ENCODE data around the gene UCP3. TPM values are rescaled to one million over a fixed set of nuclear protein-coding genes. Genes with fewer than 3 reads are reported as not detected.

Gene UCP3
- total RNA-seq, 2 experiments from 2014 or later = 3.3 to 5.2 TPM

GRCh38 chr11:73975479-73975757, 33.5 kb downstream of the UCP3 start:
- ATAC-seq (no peak), DNase-seq (no peak)
- Mint-ChIP-seq H3K9me3 (ENCODE audit: low read depth) (no peaks in the 10 kb centered on the region), H3K4me1 (peaks cover 79% of the 10 kb centered on the region), H3K27ac (peak overlapping the region; percentile 18), H3K36me3 (peaks cover 61% of the 10 kb centered on the region), H3K4me3 (no peak overlapping the region), H3K27me3 (no peaks in the 10 kb centered on the region)
- CTCF ChIA-PET = interaction anchor here (0.8 to 1.1 kb wide), 2 partner anchors 11 to 22 kb away, joined by 3 read pairs; no protein-coding TSS in a partner anchor

- peaks cover 79% of the 10 kb centered on the region for H3K4me1 Mint-ChIP-seq
- H3K27ac Mint-ChIP-seq = peak overlapping the region; percentile 82
- ATAC-seq (no peak), DNase-seq (no peak)
- H3K4me3 Mint-ChIP-seq = peak overlapping the region; percentile 14
- H3K9me3 Mint-ChIP-seq (ENCODE audit: low read depth) = no peaks in the 10 kb centered on the region
- H3K27me3 Mint-ChIP-seq = no peaks in the 10 kb centered on the region
- peaks cover 57% of the 10 kb centered on the region for H3K36me3 Mint-ChIP-seq
- CTCF ChIA-PET = interaction anchor here (0.6 to 1.5 kb wide), 5 partner anchors 7 to 57 kb away, joined by 3 to 4 read pairs (median 3); partner anchors contain the start of gene UCP2
Observed at GRCh38 chr11:73974604-73975478, 34.0 kb downstream of the UCP3 start.

DNA sequence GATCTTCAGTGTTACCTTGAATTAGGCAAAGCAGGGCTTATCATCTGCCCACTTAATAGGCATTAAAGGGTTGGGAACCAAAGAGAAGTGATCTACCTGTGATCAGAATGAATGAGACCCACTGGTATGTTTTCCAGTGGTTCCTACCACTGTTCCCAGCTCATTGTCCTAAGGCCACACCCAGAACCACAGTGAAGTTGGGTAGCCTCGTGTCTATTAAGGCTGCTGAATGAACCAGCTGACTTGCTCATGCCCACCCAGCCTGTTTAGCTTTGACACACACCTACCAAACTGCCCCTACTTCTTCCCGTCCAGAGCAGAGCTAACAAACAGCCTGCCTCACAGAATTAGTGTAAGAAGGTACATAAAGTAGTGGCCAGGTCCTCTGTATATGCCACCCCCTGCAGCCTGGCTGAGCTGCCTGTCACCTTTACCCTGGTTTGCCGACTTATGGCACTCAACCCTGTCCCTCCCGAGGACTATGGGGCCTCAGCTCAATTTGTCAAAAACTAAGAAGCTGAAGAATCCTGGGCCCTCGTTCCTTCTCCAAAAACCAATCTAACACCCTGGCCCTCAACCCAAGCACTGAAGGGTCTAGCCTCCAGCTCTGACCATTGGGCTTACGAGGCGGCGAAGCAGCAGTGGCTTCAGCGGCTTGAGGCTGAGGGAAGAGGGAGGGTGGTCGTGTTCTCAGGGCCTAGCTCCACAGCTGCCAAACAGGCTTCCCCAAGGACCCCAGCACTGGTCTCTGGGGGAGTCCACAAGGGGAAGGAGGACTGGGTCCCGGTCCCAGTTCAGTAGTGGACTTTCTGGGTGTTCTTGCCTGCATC, 36.0 kb downstream of the UCP3 start:
- CTCF ChIA-PET = interaction anchor here (0.6 to 2.0 kb wide), 4 partner anchors 9 to 1354 kb away, joined by 3 to 6 read pairs (median 5); no protein-coding TSS in a partner anchor

GRCh38 chr11:73972187-73972586, 36.7 kb downstream of the UCP3 start:
- Mint-ChIP-seq H3K4me3 (no peak overlapping the region), H3K9me3 (ENCODE audit: low read depth) (no peaks in the 10 kb centered on the region), H3K27ac (peak overlapping the region; percentile 45), H3K36me3 (peaks cover 33% of the 10 kb centered on the region), H3K27me3 (no peaks in the 10 kb centered on the region), H3K4me1 (peaks cover 66% of the 10 kb centered on the region)
- CTCF ChIA-PET = interaction anchor here (1.4 to 2.0 kb wide), 2 partner anchors 9 to 33 kb away, joined by 6 read pairs; no protein-coding TSS in a partner anchor
- ATAC-seq = no peak
- no peak for DNase-seq

More for the DNA sequence above, 36.0 kb downstream of the UCP3 start:
- peaks cover 39% of the 10 kb centered on the region for H3K36me3 Mint-ChIP-seq
- peaks cover 71% of the 10 kb centered on the region for H3K4me1 Mint-ChIP-seq
- no peaks in the 10 kb centered on the region for H3K27me3 Mint-ChIP-seq
- ATAC-seq (no peak), DNase-seq (no peak)
- H3K9me3 Mint-ChIP-seq (ENCODE audit: low read depth) = no peaks in the 10 kb centered on the region
- no peak overlapping the region for H3K4me3 Mint-ChIP-seq
- H3K27ac Mint-ChIP-seq = peak overlapping the region; percentile 82

GRCh38 chr11:73971175-73971719, 37.6 kb downstream of the UCP3 start:
- Mint-ChIP-seq H3K4me3 (no peak overlapping the region), H3K4me1 (peaks cover 56% of the 10 kb centered on the region), H3K9me3 (ENCODE audit: low read depth) (no peaks in the 10 kb centered on the region), H3K36me3 (peaks cover 25% of the 10 kb centered on the region), H3K27ac (peak overlapping the region; percentile 59), H3K27me3 (no peaks in the 10 kb centered on the region)
- DNase-seq (no peak), ATAC-seq (no peak)
- CTCF ChIA-PET = interaction anchor here (1.2 to 2.6 kb wide), 3 partner anchors 9 to 200 kb away, joined by 3 to 9 read pairs (median 6); partner anchors contain the start of genes C2CD3 and PPME1

GRCh38 chr11:73969991-73970800, 38.7 kb downstream of the UCP3 start:
- DNase-seq (peak; percentile 55), ATAC-seq (no peak)
- Mint-ChIP-seq H3K9me3 (ENCODE audit: low read depth) (no peaks in the 10 kb centered on the region), H3K27me3 (no peaks in the 10 kb centered on the region), H3K4me1 (peaks cover 50% of the 10 kb centered on the region), H3K4me3 (no peak overlapping the region), H3K27ac (peak overlapping the region; percentile 62), H3K36me3 (peaks cover 16% of the 10 kb centered on the region)
- CTCF ChIA-PET = interaction anchor here (0.9 to 2.6 kb wide), 4 partner anchors 9 to 201 kb away, joined by 3 to 9 read pairs (median 4); partner anchors contain the start of genes C2CD3, PPME1 and UCP2

GRCh38 chr11:73969091-73969490, 39.8 kb downstream of the UCP3 start:
- no peak for DNase-seq
- H3K9me3 Mint-ChIP-seq (ENCODE audit: low read depth) = no peaks in the 10 kb centered on the region
- H3K27me3 Mint-ChIP-seq = no peaks in the 10 kb centered on the region
- CTCF ChIA-PET = interaction anchor here (2.6 kb wide), 1 partner anchor 11 kb away, joined by 9 read pairs; no protein-coding TSS in a partner anchor
- ATAC-seq = no peak
- H3K4me3 Mint-ChIP-seq = no peak overlapping the region
- peaks cover 6% of the 10 kb centered on the region for H3K36me3 Mint-ChIP-seq
- no peak overlapping the region for H3K27ac Mint-ChIP-seq
- peaks cover 45% of the 10 kb centered on the region for H3K4me1 Mint-ChIP-seq

GRCh38 chr11:73968356-73968966, 40.4 kb downstream of the UCP3 start:
- H3K36me3 Mint-ChIP-seq = peaks cover 2% of the 10 kb centered on the region
- no peak overlapping the region for H3K4me3 Mint-ChIP-seq
- CTCF ChIA-PET = interaction anchor here (0.7 kb wide), 1 partner anchor 44 kb away, joined by 3 read pairs; no protein-coding TSS in a partner anchor
- peak overlapping the region; percentile 16 for H3K27ac Mint-ChIP-seq
- DNase-seq (no peak), ATAC-seq (no peak)
- H3K27me3 Mint-ChIP-seq = no peaks in the 10 kb centered on the region
- peaks cover 41% of the 10 kb centered on the region for H3K4me1 Mint-ChIP-seq
- no peaks in the 10 kb centered on the region for H3K9me3 Mint-ChIP-seq (ENCODE audit: low read depth)

DNA sequence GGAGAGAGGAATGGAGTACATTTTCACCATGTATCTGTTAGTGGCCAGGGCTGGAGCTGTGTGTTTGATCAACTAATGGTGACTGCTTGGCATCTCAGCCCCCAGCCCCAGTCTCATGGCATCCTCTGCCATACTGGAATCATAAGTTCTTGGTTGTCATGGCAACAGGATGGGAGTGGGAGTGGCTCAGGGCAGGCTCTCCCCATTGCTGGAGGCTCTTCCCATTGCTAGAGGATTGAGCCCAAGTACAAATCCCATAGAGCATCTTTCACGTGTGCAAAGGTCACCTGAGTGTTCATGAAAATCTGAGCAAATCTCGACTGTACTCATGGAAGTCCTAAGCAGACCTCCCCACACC, 43.1 kb downstream of the UCP3 start:
- Mint-ChIP-seq H3K4me3 (no peak overlapping the region), H3K27ac (no peak overlapping the region), H3K36me3 (no peaks in the 10 kb centered on the region), H3K27me3 (no peaks in the 10 kb centered on the region), H3K9me3 (ENCODE audit: low read depth) (no peaks in the 10 kb centered on the region), H3K4me1 (peaks cover 27% of the 10 kb centered on the region)
- DNase-seq (no peak), ATAC-seq (no peak)
- CTCF ChIA-PET = interaction anchor here (1.0 to 1.6 kb wide), 4 partner anchors 21 to 290 kb away, joined by 3 to 4 read pairs (median 4); partner anchors contain the start of genes C2CD3 and PPME1

- Mint-ChIP-seq H3K4me3 (no peak overlapping the region), H3K36me3 (no peaks in the 10 kb centered on the region), H3K27ac (no peak overlapping the region), H3K9me3 (ENCODE audit: low read depth) (no peaks in the 10 kb centered on the region), H3K27me3 (no peaks in the 10 kb centered on the region), H3K4me1 (peaks cover 25% of the 10 kb centered on the region)
- CTCF ChIA-PET = interaction anchor here (1.1 to 2.6 kb wide), 9 partner anchors 15 to 484 kb away, joined by 3 to 13 read pairs (median 4); partner anchors contain the start of genes C2CD3 and PPME1
- no peak for DNase-seq
- ATAC-seq = no peak
Observed at GRCh38 chr11:73965076-73965763, 43.7 kb downstream of the UCP3 start.

- Mint-ChIP-seq H3K27me3 (no peaks in the 10 kb centered on the region), H3K4me3 (no peak overlapping the region), H3K36me3 (no peaks in the 10 kb centered on the region), H3K4me1 (peaks cover 14% of the 10 kb centered on the region), H3K9me3 (ENCODE audit: low read depth) (no peaks in the 10 kb centered on the region), H3K27ac (no peak overlapping the region)
- CTCF ChIA-PET = interaction anchor here (0.6 to 2.6 kb wide), 23 partner anchors 9 to 486 kb away, joined by 3 to 13 read pairs (median 3); partner anchors contain the start of genes C2CD3 and PPME1
- DNase-seq (no peak), ATAC-seq (no peak)
Observed at GRCh38 chr11:73963861-73964260, 45.0 kb downstream of the UCP3 start.

Measured in activated CD8-positive, alpha-beta memory T cell treated with anti-CD3 and anti-CD28 coated beads, Interleukin-2, amount 10 ng/mL, durations not matched to agents 7 days and 5 days (primary cell).